Measurements from ENCODE around the gene HMSD.

DNA sequence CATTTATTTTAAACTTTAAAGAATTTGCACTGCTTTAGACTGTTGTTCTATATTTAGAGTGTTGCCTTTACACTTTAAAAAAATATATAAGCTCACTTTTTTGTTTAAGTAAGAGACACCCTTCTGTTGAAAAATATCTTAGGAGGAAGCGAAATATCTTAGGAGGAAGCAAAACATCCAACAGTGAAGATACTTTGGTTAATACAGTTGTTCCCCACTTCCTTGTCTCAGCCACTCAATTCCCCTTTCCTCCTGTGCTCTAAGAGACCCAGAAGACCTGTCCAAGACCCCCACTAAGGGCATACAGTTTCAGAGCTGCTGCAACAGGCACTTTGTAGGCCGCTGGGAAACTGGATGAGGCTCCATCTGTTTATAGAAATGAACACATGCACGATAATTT, 26.5 kb downstream of the HMSD start:
- TF ChIP-seq, protein P1, sequence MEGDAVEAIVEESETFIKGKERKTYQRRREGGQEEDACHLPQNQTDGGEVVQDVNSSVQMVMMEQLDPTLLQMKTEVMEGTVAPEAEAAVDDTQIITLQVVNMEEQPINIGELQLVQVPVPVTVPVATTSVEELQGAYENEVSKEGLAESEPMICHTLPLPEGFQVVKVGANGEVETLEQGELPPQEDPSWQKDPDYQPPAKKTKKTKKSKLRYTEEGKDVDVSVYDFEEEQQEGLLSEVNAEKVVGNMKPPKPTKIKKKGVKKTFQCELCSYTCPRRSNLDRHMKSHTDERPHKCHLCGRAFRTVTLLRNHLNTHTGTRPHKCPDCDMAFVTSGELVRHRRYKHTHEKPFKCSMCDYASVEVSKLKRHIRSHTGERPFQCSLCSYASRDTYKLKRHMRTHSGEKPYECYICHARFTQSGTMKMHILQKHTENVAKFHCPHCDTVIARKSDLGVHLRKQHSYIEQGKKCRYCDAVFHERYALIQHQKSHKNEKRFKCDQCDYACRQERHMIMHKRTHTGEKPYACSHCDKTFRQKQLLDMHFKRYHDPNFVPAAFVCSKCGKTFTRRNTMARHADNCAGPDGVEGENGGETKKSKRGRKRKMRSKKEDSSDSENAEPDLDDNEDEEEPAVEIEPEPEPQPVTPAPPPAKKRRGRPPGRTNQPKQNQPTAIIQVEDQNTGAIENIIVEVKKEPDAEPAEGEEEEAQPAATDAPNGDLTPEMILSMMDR (IDR thresholded peaks at IDR 0.05) = no peak
- no peak for TF ChIP-seq E2F5 (CRISPR knock-in tag; IDR thresholded peaks at IDR 0.05)
